GM23338 (cell line): ENCODE results near the gene DGKD. TPM values are rescaled to one million over a fixed set of nuclear protein-coding genes. Genes with fewer than 3 reads are reported as not detected.

Source experiments
- ATAC-seq: fragments of 200-7000 bp; cut with Tn5 transposase; 3 replicates; pipeline ENCODE4 v1.9.1; 2020
- DNase-seq: peaks from one replicate; pipeline ENCODE4 v3.0.0-alpha.2; 2015; ENCODE audit warnings: low spot score
- H2AFZ ChIP-seq: fragments of 200-600 bp; sonication (generic); 2 replicates; pipeline ENCODE4 v1.8.0; 2016; ENCODE audit warnings: antibody characterized with exemption, mild to moderate bottlenecking, moderate library complexity
- H3F3A ChIP-seq: fragments of 200-600 bp; sonication (generic); replicated peaks from 2 replicates; pipeline ENCODE4 v1.8.0; 2017; ENCODE audit warnings: antibody characterized with exemption, mixed run types, low read depth
- H3K27ac ChIP-seq: fragments of 200-600 bp; sonication (generic); 2 replicates; pipeline ENCODE4 v1.6.1; 2016; ENCODE audit warnings: low read depth
- H3K27me3 ChIP-seq: fragments of 200-600 bp; sonication (generic); 2 replicates; pipeline ENCODE4 v1.8.0; 2016; ENCODE audit warnings: mild to moderate bottlenecking, mixed run types, moderate library complexity; ENCODE audit not compliant: insufficient read depth
- H3K36me3 ChIP-seq: fragments of 200-600 bp; sonication (generic); 2 replicates; pipeline ENCODE4 v1.8.0; 2016; ENCODE audit warnings: mild to moderate bottlenecking; ENCODE audit not compliant: insufficient read depth
- H3K4me1 ChIP-seq: fragments of 200-600 bp; sonication (generic); 2 replicates; pipeline ENCODE4 v1.8.0; 2016; ENCODE audit warnings: mild to moderate bottlenecking, moderate library complexity; ENCODE audit not compliant: insufficient read depth
- H3K4me2 ChIP-seq: fragments of 200-600 bp; sonication (generic); 2 replicates; pipeline ENCODE4 v1.7.1; 2017; ENCODE audit warnings: mixed run types
- H3K4me3 ChIP-seq: fragments of 200-600 bp; sonication (generic); 2 replicates; pipeline ENCODE4 v1.6.1; 2016; ENCODE audit warnings: mixed run types
- H3K79me2 ChIP-seq: fragments of 200-600 bp; sonication (generic); replicated peaks from 2 replicates; pipeline ENCODE4 v1.8.0; 2017; ENCODE audit warnings: mild to moderate bottlenecking; ENCODE audit not compliant: insufficient read depth
- H3K9me2 ChIP-seq: fragments of 200-600 bp; sonication (generic); 2 replicates; pipeline ENCODE4 v1.8.0; 2017; ENCODE audit not compliant: insufficient read depth
- H4K20me1 ChIP-seq: fragments of 200-600 bp; sonication (generic); replicated peaks from 2 replicates; pipeline ENCODE4 v1.8.0; 2017; ENCODE audit warnings: mild to moderate bottlenecking; ENCODE audit not compliant: insufficient read depth
- H3K27ac Mint-ChIP-seq: 2 replicates; pipeline ENCODE4 v1.8.0; 2020; ENCODE audit warnings: inconsistent platforms, mild to moderate bottlenecking, moderate library complexity, mixed read lengths
- H3K27me3 Mint-ChIP-seq: 3 replicates; pipeline ENCODE4 v1.8.0; 2022; ENCODE audit warnings: low read depth, mild to moderate bottlenecking, moderate library complexity, mixed read lengths, inconsistent platforms; ENCODE audit not compliant: insufficient read depth, poor library complexity
- H3K36me3 Mint-ChIP-seq: 3 replicates; pipeline ENCODE4 v1.8.0; 2021; ENCODE audit warnings: low read depth, mild to moderate bottlenecking, inconsistent platforms, moderate library complexity, mixed read lengths
- H3K4me1 Mint-ChIP-seq: 3 replicates; pipeline ENCODE4 v1.8.0; 2020; ENCODE audit warnings: mild to moderate bottlenecking, inconsistent platforms, mixed read lengths
- H3K4me3 Mint-ChIP-seq: 3 replicates; pipeline ENCODE4 v1.8.0; 2021; ENCODE audit warnings: moderate library complexity, mild to moderate bottlenecking, inconsistent platforms, mixed read lengths
- H3K9me3 Mint-ChIP-seq: 3 replicates; pipeline ENCODE4 v1.8.0; 2020; ENCODE audit warnings: moderate library complexity, mild to moderate bottlenecking, inconsistent platforms, mixed read lengths
- CREB1 ChIP-seq: fragments of 250-450 bp; sonication (Bioruptor Pico); IDR thresholded peaks from 2 replicates; pipeline ENCODE4 v1.5.0; 2020; ENCODE audit warnings: low read depth, mild to moderate bottlenecking, moderate library complexity
- ETS1 ChIP-seq: IDR thresholded peaks from 2 replicates; pipeline ENCODE4 v1.6.1; 2016; ENCODE audit warnings: antibody characterized with exemption
- EZH2 ChIP-seq: fragments of 200-600 bp; sonication (generic); IDR thresholded peaks from one replicate; pipeline ENCODE4 v1.8.0; 2017; ENCODE audit warnings: antibody characterized with exemption, mild to moderate bottlenecking, low read depth; ENCODE audit not compliant: unreplicated experiment
- EZH2phosphoT487 ChIP-seq: fragments of 200-600 bp; sonication (generic); IDR thresholded peaks from one replicate; pipeline ENCODE4 v1.8.1; 2018; ENCODE audit warnings: antibody characterized with exemption; ENCODE audit not compliant: unreplicated experiment
- JUNB ChIP-seq: IDR thresholded peaks from one replicate; pipeline ENCODE4 v1.6.1; 2016; ENCODE audit warnings: antibody characterized with exemption; ENCODE audit not compliant: unreplicated experiment
- STAT1 ChIP-seq: IDR thresholded peaks from one replicate; pipeline ENCODE4 v1.6.1; 2016; ENCODE audit warnings: antibody characterized with exemption; ENCODE audit not compliant: unreplicated experiment
- ZNF331 ChIP-seq: fragments of 250-450 bp; sonication (Bioruptor Pico); IDR thresholded peaks from 2 replicates; pipeline ENCODE4 v1.5.0; 2020; ENCODE audit warnings: low read depth, mild to moderate bottlenecking, moderate library complexity
- polyA plus RNA-seq: library from polyadenylated mRNA; unstranded; fragments of >200 nt; fragmentation: Nextera tagmentation; extraction: Ambion mirVana; gene quantifications from 2 replicates; pipeline ENCODE4 v1.2.1, GENCODE V29; 2016
- total RNA-seq: library from RNA; depleted of rRNA; stranded (reverse); fragments of >200 nt; shearing (Covaris generic); gene quantifications from 2 replicates; pipeline ENCODE4 v1.2.3, GENCODE V29; 2014
- TF ChIP-seq, protein P1 (sequence below), 2 experiments: fragments of 200-600 bp in 1 of 2; sonication (generic) in 1 of 2; conservative IDR thresholded peaks; 2 replicates each; pipeline versions ENCODE4 v1.5.1 to v1.6.1; 2016 to 2017; ENCODE audit warnings: antibody characterized with exemption in 2 of 2, low read depth in 2 of 2, mild to moderate bottlenecking in 2 of 2, moderate library complexity in 1 of 2
- TF ChIP-seq, protein P2 (sequence below): IDR thresholded peaks from one replicate; pipeline ENCODE4 v1.6.1; 2018; ENCODE audit warnings: antibody characterized with exemption; ENCODE audit not compliant: unreplicated experiment

DGKD gene
- total and polyA plus RNA-seq, 2 experiments from 2014 or later: 11.1 to 23.4 TPM

- Mint-ChIP-seq H3K4me1 (no peaks in the 10 kb centered on the region; the same call in 2 of the 3 replicates), H3K36me3 (peaks cover 6% of the 10 kb centered on the region; the same call in 2 of the 3 replicates), H3K4me3 (no peak overlapping the region), H3K27me3 (peaks cover 7% of the 10 kb centered on the region), H3K9me3 (no peaks in the 10 kb centered on the region), H3K27ac (0 out of 2 replicates have a peak overlapping the region, but pooled peaks have one; percentile 18)
- H3K4me1 ChIP-seq: no peaks in the 10 kb centered on the region
- no peak overlapping the region for H3K4me3 ChIP-seq
- DNase-seq: no peak
- H3K27me3 ChIP-seq: no peaks in the 10 kb centered on the region
- H3F3A ChIP-seq: no peaks in the 10 kb centered on the region
- no peak overlapping the region for H3K27ac ChIP-seq
- H3K36me3 ChIP-seq: no peaks in the 10 kb centered on the region
- no peak for TF ChIP-seq CREB1
- TF ChIP-seq ETS1: no peak
- TF ChIP-seq STAT1: no peak
- TF ChIP-seq ZNF331: no peak
- TF ChIP-seq EZH2phosphoT487: no peak
- no peak for TF ChIP-seq EZH2
- TF ChIP-seq, protein P1, sequence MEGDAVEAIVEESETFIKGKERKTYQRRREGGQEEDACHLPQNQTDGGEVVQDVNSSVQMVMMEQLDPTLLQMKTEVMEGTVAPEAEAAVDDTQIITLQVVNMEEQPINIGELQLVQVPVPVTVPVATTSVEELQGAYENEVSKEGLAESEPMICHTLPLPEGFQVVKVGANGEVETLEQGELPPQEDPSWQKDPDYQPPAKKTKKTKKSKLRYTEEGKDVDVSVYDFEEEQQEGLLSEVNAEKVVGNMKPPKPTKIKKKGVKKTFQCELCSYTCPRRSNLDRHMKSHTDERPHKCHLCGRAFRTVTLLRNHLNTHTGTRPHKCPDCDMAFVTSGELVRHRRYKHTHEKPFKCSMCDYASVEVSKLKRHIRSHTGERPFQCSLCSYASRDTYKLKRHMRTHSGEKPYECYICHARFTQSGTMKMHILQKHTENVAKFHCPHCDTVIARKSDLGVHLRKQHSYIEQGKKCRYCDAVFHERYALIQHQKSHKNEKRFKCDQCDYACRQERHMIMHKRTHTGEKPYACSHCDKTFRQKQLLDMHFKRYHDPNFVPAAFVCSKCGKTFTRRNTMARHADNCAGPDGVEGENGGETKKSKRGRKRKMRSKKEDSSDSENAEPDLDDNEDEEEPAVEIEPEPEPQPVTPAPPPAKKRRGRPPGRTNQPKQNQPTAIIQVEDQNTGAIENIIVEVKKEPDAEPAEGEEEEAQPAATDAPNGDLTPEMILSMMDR (conservative IDR thresholded peaks at IDR 0.05; ENCODE audit: low read depth in 2 of 2): no peak
- TF ChIP-seq, protein P2, sequence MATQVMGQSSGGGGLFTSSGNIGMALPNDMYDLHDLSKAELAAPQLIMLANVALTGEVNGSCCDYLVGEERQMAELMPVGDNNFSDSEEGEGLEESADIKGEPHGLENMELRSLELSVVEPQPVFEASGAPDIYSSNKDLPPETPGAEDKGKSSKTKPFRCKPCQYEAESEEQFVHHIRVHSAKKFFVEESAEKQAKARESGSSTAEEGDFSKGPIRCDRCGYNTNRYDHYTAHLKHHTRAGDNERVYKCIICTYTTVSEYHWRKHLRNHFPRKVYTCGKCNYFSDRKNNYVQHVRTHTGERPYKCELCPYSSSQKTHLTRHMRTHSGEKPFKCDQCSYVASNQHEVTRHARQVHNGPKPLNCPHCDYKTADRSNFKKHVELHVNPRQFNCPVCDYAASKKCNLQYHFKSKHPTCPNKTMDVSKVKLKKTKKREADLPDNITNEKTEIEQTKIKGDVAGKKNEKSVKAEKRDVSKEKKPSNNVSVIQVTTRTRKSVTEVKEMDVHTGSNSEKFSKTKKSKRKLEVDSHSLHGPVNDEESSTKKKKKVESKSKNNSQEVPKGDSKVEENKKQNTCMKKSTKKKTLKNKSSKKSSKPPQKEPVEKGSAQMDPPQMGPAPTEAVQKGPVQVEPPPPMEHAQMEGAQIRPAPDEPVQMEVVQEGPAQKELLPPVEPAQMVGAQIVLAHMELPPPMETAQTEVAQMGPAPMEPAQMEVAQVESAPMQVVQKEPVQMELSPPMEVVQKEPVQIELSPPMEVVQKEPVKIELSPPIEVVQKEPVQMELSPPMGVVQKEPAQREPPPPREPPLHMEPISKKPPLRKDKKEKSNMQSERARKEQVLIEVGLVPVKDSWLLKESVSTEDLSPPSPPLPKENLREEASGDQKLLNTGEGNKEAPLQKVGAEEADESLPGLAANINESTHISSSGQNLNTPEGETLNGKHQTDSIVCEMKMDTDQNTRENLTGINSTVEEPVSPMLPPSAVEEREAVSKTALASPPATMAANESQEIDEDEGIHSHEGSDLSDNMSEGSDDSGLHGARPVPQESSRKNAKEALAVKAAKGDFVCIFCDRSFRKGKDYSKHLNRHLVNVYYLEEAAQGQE: no peak
- TF ChIP-seq JUNB: no peak
- no peak overlapping the region for H3K4me2 ChIP-seq
- H3K9me2 ChIP-seq: no peaks in the 10 kb centered on the region
- no peak for ATAC-seq
- H2AFZ ChIP-seq: no peak overlapping the region
- H4K20me1 ChIP-seq: no peaks in the 10 kb centered on the region
- no peaks in the 10 kb centered on the region for H3K79me2 ChIP-seq
Observed at GRCh38 chr2:233438573-233439147, 84.4 kb downstream of the DGKD start.
